Measurements from ENCODE around the gene BFSP2.

- TF ChIP-seq EZH2 (IDR thresholded peaks at IDR 0.05; ENCODE audit: borderline replicate concordance, insufficient read depth, low read depth, low read length, poor library complexity, severe bottlenecking) = no peak
- TF ChIP-seq CTCF (IDR thresholded peaks at IDR 0.05) = no peak
Observed at GRCh38 chr3:133453383-133453782, 53.5 kb downstream of the BFSP2 start.
